Right lobe of liver (tissue), 6 donors: ENCODE data around the gene IFI27L1. TPM values are rescaled to one million over a fixed set of nuclear protein-coding genes. Genes with fewer than 3 reads are reported as not detected.

ENCODE experiments used
- ATAC-seq, 4 donors: fragments of 200-7000 bp; cut with Tn5 transposase; one replicate each; pipeline ENCODE4 v1.9.1; 2020; ENCODE audit warnings: mild to moderate bottlenecking in 4 of 4, moderate library complexity in 4 of 4
- DNase-seq, 3 donors: peaks; one replicate each; pipeline ENCODE4 v3.0.0-alpha.2; 2020
- H3K27ac ChIP-seq, 3 donors: fragments of 200-600 bp; one replicate each; pipeline ENCODE4 v1.8.0; 2022
- H3K27me3 ChIP-seq, 2 donors: fragments of 200-600 bp; one replicate each; pipeline ENCODE4 v1.8.0; 2022
- H3K36me3 ChIP-seq, 4 donors: fragments of 200-600 bp; sonication (generic) in 1 of 4; one replicate each; pipeline versions ENCODE4 v1.5.1 to v1.8.0; 2017 to 2022; ENCODE audit warnings: control low read depth in 1 of 4
- H3K4me1 ChIP-seq, 4 donors: fragments of 200-600 bp; sonication (generic) in 1 of 4; one replicate each; pipeline versions ENCODE4 v1.5.1 to v1.8.0; 2017 to 2022; ENCODE audit warnings: control low read depth in 1 of 4
- H3K4me3 ChIP-seq, 3 donors: fragments of 200-600 bp; one replicate each; pipeline ENCODE4 v1.8.0; 2022
- H3K9me3 ChIP-seq, 4 donors: fragments of 200-600 bp; sonication (generic) in 1 of 4; one replicate each; pipeline versions ENCODE4 v1.5.1 to v1.8.0; 2017 to 2022; ENCODE audit warnings: control low read depth in 1 of 4
- CTCF ChIP-seq, 4 donors: fragments of 200-600 bp in 3 of 4; fragments of 450-650 bp in 1 of 4; IDR thresholded peaks; one replicate each; pipeline versions ENCODE4 v1.5.1 to v1.8.0; 2016 to 2022; ENCODE audit warnings: antibody characterized with exemption in 4 of 4, mild to moderate bottlenecking in 2 of 4
- POLR2A ChIP-seq: fragments of 450-650 bp; IDR thresholded peaks from one replicate; pipeline ENCODE4 v1.6.1; 2017; ENCODE audit warnings: antibody characterized with exemption, mild to moderate bottlenecking
- WGBS: methylation state at CpG from one replicate; pipeline ENCODE4 v1.1.6; 2018; ENCODE audit warnings: low coverage, low lambda C conversion rate; ENCODE audit not compliant: insufficient coverage; ENCODE audit errors: missing lambda C conversion rate; 5-methylcytosine and 5-hydroxymethylcytosine counted together
- intact Hi-C, 2 donors: fragments of 100-400 bp; cut with DNase I; formaldehyde crosslinking; loops; one replicate each; pipeline versions ENCODE4 v1.11.2 to v1.14.1; 2022
- total RNA-seq, 6 experiments: library from RNA; depleted of rRNA in 2 of 6; stranded (reverse); fragments of >200 nt in 2 of 6; fragmentation: NEBNext Ultra II Directional in 3 of 6; extraction: Animal tissue kit (Norgen Biotek cat#: 25700) in 3 of 6; gene quantifications; one replicate each; pipeline versions ENCODE4 v1.1.0 to v1.2.4, GENCODE V29; 2016 to 2023
- donor health status: DM: no; HTN: yes; CAD: no.
- donor health status: DM: no; HTN: no; CAD: no.
- donor health status: DM: no; HTN: no; CAD: no.
- donor health status: DM: no; HTN: yes; CAD: no.
- donor health status: DM: no; HTN: yes; CAD: no.

Gene IFI27L1
- total RNA-seq, 6 experiments from 2014 or later: 2.6 to 8.2 (median 5.3) TPM

DNA sequence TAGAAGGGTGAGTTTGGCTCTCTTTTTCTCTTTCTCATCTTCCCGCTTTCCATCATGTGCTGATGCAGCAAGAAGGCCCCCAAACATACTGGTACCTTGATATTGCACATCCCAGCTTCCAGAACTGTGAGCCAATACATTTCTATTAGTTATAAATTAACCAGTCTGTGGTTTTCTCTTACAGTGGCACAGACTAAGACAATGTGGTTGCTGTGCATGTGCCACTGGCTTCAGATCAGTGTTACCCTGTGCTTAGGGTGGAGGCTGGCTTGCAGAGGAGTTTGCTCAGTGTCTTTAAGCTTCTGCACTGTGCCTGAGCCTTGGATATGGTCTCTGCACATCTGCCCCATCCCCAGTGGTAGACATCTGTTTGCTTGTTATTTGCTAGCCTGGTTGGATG is 42.8 kb downstream of the IFI27L1 start:
- no peaks in the 10 kb centered on the region for H3K36me3 ChIP-seq
- TF ChIP-seq CTCF (IDR thresholded peaks at IDR 0.05): no peak
- no peak for TF ChIP-seq POLR2A
- H3K27me3 ChIP-seq: no peaks in the 10 kb centered on the region
- no peak overlapping the region for H3K4me3 ChIP-seq
- intact Hi-C loops: loop anchor here (10.0 kb wide), 1 partner anchor 79 kb away; no protein-coding TSS in a partner anchor
- H3K4me1 ChIP-seq: no peaks in the 10 kb centered on the region
- 92% methylated on average over 1 of the region's 1 CpG for WGBS
- ATAC-seq (peak in 3 of 4 donors; percentile 39 to 66 (median 61)), DNase-seq (no peak)
- no peak overlapping the region for H3K27ac ChIP-seq
- no peaks in the 10 kb centered on the region for H3K9me3 ChIP-seq

DNA sequence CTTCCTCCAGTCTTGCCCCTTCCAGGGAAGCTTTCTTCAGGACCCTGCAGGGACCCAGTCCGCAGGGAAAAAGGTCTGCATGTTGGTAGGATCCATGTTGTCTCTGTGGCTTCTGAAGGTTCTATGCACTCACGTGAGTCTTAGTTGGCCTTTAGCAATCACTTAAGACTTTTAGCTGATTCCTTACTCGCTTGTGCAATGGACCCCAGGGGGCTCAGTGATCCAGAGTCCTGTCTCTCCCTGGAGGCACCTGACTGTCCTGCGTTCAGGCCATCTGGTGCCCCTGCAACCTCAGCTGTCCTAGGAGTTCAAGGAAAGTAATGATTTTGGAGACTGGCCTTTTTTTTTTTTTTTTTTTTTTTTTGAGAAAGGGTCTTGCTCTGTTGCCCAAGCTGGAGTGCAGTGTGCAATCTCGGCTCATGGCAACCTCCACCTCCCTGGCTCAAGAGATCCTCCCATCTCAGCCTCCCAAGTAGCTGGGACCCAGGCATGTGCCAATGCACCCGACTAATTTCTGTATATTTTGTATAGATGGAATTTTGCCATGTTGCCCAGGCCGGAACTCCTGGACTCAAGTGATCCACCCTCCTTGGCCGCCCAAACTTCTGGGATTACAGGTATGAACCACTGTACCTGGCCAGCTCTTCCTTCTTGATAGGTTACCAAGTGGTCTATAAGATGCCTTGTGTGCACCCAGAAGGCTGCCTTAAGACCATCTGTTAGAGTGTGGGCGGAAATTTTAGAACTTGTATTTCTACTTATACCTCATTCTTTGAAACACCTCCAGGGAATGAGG is 43.7 kb downstream of the IFI27L1 start:
- ATAC-seq (no peak), DNase-seq (no peak)
- Histone ChIP-seq H3K4me1 (peaks cover 0 to 2% (median 0%) of the 10 kb centered on the region in 4 donors), H3K4me3 (no peak overlapping the region), H3K36me3 (no peaks in the 10 kb centered on the region), H3K27ac (no peak overlapping the region), H3K9me3 (no peaks in the 10 kb centered on the region), H3K27me3 (no peaks in the 10 kb centered on the region)
- intact Hi-C loops: loop anchor here (10.0 kb wide), 1 partner anchor 80 kb away; no protein-coding TSS in a partner anchor
- WGBS: 90% methylated on average over 9 of the region's 9 CpGs
- TF ChIP-seq POLR2A: no peak
- TF ChIP-seq CTCF (IDR thresholded peaks at IDR 0.05): no peak

DNA sequence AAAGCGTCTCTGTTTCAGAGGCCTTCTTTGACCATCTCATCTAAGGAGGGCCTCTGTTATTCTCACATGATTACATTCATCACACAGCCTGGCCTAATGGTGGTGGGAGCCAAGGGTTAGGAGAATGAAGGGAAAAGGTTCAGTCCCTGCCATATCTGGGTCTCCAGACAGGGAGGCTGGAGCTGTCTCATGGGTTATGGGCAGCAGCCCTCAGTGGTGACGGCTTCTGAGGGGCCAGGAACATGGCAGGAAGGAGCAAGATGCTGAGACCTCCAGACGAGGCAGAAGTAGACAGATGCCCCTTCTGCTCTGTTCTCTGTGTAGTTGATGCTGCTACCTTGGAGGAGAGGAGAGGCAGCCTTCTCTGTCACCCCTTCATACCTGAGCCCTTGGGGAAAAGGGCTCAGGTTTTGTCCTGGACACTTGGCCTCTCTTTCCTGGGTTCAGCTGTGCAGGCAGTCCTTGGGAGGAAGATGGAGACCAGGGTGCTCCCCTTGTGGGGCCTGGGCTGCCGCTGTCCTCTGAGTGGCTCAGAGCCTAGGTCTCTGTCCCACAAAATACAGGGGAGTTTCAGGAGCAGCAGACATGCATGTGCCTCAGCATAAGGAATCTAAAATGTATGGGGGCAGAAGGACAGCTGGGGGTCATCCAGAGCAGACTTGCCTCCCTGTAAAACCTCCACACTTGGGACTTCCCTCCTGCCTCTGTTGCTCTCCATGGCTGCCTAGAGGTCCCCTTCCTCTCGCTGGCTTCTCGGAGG is 44.7 kb downstream of the IFI27L1 start:
- H3K27me3 ChIP-seq: no peaks in the 10 kb centered on the region
- H3K4me1 ChIP-seq: peaks cover 0 to 7% (median 0%) of the 10 kb centered on the region in 4 donors
- intact Hi-C loops: loop anchor here (10.0 kb wide), 1 partner anchor 81 kb away; no protein-coding TSS in a partner anchor
- WGBS: 90% methylated on average over 3 of the region's 6 CpGs
- DNase-seq (no peak), ATAC-seq (no peak)
- H3K27ac ChIP-seq: no peak overlapping the region
- H3K36me3 ChIP-seq: no peaks in the 10 kb centered on the region
- no peak overlapping the region for H3K4me3 ChIP-seq
- H3K9me3 ChIP-seq: no peaks in the 10 kb centered on the region
- TF ChIP-seq POLR2A: no peak

- 63% methylated on average over 1 of the region's 1 CpG for WGBS
- no peak for DNase-seq
- Histone ChIP-seq H3K36me3 (no peaks in the 10 kb centered on the region), H3K27ac (no peak overlapping the region), H3K9me3 (no peaks in the 10 kb centered on the region), H3K4me1 (peaks cover 0 to 7% (median 0%) of the 10 kb centered on the region in 4 donors), H3K27me3 (no peaks in the 10 kb centered on the region), H3K4me3 (no peak overlapping the region)
- intact Hi-C loops: loop anchor here (10.0 kb wide), 1 partner anchor 82 kb away; no protein-coding TSS in a partner anchor
- TF ChIP-seq POLR2A (no peak), CTCF (IDR thresholded peaks at IDR 0.05) (no peak)
- no peak for ATAC-seq
These were observed 45.2 kb downstream of the IFI27L1 start for GRCh38 chr14:94126419-94126677.

- 54% methylated on average over 3 of the region's 5 CpGs for WGBS
- no peak for DNase-seq
- no peaks in the 10 kb centered on the region for H3K27me3 ChIP-seq
- no peak for TF ChIP-seq CTCF (IDR thresholded peaks at IDR 0.05)
- no peak for TF ChIP-seq POLR2A
- H3K9me3 ChIP-seq: no peaks in the 10 kb centered on the region
- no peaks in the 10 kb centered on the region for H3K36me3 ChIP-seq
- H3K4me1 ChIP-seq: peaks cover 0 to 7% (median 0%) of the 10 kb centered on the region in 4 donors
- intact Hi-C loops: loop anchor here (10.0 kb wide), 1 partner anchor 82 kb away; no protein-coding TSS in a partner anchor
- H3K4me3 ChIP-seq: no peak overlapping the region
- H3K27ac ChIP-seq: no peak overlapping the region
- ATAC-seq: no peak
These were observed 45.7 kb downstream of the IFI27L1 start for GRCh38 chr14:94126800-94127199.
